GM18517 (cell line): ENCODE results near the gene EIF4E2.
"Not testable (repeated sequence)": the region's sequence is repeated elsewhere in the genome, so short reads cannot be mapped to it uniquely, and the experiment has no call there.

ENCODE experiments used
- ATAC-seq: cut with Tn5 transposase; IDR thresholded peaks from one replicate; pipeline ENCODE4 v1.9.1; 2021; ENCODE audit warnings: mild to moderate bottlenecking, moderate library complexity; ENCODE audit not compliant: unreplicated experiment

The EIF4E2 gene

DNA sequence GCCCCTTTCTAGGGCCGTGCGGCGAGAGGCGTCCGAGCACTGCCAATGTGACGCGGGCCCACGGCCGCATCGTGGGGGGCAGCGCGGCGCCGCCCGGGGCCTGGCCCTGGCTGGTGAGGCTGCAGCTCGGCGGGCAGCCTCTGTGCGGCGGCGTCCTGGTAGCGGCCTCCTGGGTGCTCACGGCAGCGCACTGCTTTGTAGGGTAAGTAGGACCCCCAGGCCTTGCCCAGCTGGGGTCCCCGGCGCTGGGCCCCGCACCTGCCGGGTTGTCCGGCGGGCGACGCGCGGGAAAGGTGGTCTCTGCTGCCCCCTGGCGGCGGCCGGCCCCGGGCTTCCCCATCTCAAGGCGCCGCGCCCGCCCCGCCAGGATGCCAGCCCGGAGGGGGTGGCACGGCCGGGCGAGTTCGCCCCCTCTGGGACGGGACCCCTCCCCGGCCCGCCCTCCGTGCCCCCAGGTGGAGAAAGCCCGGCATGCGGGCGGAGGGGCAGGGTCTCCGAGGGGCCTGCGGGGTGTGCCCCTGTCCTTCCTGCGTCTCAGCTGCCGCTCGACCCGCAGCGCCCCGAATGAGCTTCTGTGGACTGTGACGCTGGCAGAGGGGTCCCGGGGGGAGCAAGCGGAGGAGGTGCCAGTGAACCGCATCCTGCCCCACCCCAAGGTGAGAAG, 28.4 kb upstream of the EIF4E2 start:
- no peak for ATAC-seq

GRCh38 chr2:232522623-232523401, 27.7 kb upstream of the EIF4E2 start:
- ATAC-seq: no peak

DNA sequence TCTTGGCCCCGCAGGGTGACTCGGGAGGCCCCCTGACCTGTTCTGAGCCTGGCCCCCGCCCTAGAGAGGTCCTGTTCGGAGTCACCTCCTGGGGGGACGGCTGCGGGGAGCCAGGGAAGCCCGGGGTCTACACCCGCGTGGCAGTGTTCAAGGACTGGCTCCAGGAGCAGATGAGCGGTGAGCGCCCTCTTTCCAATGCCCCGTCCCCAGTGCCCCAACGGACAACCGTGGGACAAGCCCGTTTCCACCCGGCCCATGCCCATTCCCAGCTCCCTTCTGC, 27.1 kb upstream of the EIF4E2 start:
- no peak for ATAC-seq

- ATAC-seq: no peak
Observed at GRCh38 chr2:232523682-232524597, 26.5 kb upstream of the EIF4E2 start.

GRCh38 chr2:232524771-232525170, 25.7 kb upstream of the EIF4E2 start:
- ATAC-seq: no peak

DNA sequence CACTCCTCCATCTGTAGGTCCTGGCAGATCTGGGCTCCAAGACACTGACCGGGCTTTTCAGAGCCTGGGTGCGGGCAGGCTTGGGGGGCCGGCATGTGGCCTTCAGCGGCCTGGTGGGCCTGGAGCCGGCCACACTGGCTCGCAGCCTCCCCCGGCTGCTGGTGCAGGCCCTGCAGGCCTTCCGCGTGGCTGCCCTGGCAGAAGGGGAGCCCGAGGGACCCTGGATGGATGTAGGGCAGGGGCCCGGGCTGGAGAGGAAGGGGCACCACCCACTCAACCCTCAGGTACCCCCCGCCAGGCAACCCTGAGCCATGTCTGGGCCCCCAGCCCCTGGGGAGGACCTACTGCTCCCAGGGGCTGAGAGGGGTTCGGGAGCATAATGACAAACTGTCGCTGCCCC, 25.3 kb upstream of the EIF4E2 start:
- ATAC-seq: no peak

DNA sequence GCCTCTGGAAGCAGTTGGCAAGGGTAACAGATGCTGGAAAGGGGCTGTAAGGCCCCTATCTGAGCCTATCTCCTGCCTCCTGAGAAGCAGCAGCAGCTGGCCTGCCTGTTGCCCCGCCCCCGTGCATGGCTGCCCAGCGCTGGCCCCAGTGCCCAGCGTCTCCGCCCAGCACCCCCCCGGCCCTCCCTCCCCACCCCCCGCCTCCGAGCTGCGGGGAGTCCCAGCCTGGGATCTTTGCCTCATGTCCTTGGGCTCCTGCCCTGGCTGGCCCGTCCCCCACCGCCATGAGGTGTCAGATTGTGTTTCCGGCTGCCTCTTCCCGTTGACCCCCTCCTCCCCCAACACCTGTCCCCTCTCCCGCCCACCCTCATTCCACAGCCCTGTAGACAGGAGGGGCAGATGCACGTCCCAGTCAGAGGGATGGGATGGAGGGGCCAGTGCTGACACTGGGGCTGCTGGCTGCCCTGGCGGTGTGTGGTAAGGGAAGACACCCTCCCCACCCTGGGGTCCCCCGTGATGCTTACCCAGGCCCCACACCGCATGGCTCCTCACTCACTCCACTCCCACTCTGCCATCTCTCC, 24.6 kb upstream of the EIF4E2 start, which contains the start of gene CHRND:
Gene CHRND, plus strand, starts transcription at position 370 of the 581 bp plus-strand sequence. Its CDS starts 56 bp downstream, at position 426.
- ATAC-seq: no peak

DNA sequence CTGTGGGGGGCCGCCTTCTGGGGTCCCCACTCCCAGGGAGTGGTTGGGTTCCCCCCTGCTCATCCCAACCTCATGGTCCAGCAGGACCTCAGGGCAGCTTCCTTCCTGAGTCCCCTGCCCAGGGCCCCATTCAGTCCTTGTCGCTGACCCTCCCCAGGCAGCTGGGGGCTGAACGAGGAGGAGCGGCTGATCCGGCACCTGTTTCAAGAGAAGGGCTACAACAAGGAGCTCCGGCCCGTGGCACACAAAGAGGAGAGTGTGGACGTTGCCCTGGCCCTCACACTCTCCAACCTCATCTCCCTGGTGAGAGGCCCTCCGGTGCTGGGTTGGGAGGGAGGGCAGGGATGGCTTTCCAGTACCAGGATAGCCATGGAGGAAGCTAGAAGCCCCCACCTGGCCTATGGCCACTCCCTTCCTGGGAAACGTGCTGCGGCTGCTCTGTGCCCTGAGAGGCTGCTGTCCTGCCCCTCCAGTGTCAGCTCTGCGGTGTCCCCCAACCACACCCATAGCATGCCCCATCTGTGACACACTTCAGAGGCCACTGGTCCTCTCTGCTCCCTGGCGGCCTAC, 24.0 kb upstream of the EIF4E2 start:
- no peak for ATAC-seq

GRCh38 chr2:232527905-232528470, 22.5 kb upstream of the EIF4E2 start:
- ATAC-seq: no peak

GRCh38 chr2:232528746-232529460, 21.6 kb upstream of the EIF4E2 start:
- no peak for ATAC-seq

DNA sequence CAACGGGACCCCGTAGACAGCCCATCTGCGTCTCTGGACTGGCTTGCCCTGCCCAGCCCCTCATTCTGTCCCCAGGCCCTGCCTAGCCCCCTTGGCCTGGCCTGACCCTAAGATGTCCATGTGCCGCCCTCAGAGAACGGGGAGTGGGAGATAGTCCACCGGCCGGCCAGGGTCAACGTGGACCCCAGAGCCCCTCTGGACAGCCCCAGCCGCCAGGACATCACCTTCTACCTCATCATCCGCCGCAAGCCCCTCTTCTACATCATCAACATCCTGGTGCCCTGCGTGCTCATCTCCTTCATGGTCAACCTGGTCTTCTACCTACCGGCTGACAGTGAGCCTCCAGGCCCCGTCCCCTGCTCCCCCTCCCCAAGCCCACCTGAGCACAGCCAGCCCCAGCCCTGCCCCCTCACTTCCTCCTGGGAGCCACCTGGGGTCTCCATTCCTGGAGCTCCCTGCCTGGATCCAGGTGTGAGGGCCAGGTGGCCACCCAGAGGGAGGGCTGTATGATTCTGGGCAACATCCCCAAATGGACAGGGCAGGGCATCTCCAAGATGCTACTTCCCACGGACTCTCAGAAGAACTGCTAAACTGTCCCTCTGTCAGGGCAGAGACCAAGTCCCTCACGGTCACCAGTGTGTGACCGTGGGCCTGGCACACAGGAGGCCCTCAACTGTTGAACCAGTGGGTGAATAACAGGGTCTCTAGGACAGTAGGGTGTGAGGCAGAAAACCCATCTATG, 20.5 kb upstream of the EIF4E2 start:
- no peak for ATAC-seq

- no peak for ATAC-seq
Observed at GRCh38 chr2:232530626-232531260, 19.7 kb upstream of the EIF4E2 start.

DNA sequence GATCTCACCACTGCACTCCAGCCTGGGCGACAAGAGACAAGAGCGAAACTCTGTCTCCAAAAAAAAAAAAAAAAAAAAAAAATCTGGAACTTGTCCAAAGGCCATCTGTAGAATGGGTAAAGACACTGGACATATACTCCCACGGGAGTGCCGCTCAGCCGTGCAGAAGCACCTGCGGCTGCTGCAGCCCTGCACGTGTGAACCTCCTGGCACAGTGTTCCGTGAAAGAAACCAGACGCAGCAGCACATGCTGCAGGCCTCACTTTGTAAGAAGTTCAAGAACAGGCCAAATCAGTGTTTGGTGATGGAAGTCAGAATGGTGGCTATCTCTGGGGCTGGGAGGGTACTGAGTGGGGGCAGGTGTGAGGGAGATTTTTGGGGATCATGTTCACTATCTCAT, 18.1 kb upstream of the EIF4E2 start:
- ATAC-seq: no peak

GRCh38 chr2:232532821-232533220, 17.7 kb upstream of the EIF4E2 start:
- ATAC-seq: not testable (repeated sequence)

GRCh38 chr2:232533944-232534710, 16.4 kb upstream of the EIF4E2 start:
- no peak for ATAC-seq

- ATAC-seq: no peak
Observed at GRCh38 chr2:232534940-232535651, 15.4 kb upstream of the EIF4E2 start.

DNA sequence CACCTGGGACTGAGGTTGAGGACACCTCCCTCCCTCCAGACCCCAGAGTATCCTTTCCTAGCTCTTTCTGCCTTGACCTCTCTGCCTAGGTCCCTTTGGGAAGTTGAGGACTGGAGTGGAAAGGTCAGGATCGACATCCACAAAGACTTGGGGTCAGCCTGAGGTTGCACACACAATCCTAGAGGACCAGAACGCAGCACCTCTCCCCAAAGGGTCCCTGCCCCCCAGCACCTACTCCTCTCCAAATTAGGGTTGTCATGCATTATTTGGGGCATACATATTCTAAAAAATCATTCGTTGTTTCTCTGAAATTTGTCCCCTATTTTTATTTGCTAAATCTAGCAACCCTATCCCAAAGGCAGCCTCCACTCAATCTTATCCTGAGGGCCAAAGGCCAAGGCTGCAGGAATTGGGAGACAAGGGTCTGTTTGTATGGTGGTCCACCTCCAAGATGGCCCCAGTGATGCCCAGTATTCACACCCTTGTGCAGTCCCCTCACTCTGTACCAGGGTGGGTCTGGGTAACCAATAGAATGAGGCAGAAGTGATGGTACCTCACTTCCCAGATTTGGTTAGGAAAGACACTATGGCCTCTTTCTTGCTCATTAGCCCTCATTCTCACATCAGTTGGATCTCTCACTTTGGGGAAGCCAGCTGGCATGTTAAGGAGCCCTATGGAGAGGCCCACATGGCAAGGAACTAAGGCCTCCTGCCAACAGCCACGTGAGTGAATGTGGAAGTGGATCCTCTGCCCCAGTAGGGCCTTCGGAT, 14.5 kb upstream of the EIF4E2 start:
- no peak for ATAC-seq
